ENCODE measurements around the gene ZHX3. TPM values are rescaled to one million over a fixed set of nuclear protein-coding genes. Genes with fewer than 3 reads are reported as not detected.

Gene ZHX3
- total and polyA plus RNA-seq, 2 of the 13 experiments (the other 11 are each of a cell fraction or from before 2014, with no cell fraction given) = 8.4 to 11.7 TPM

DNA sequence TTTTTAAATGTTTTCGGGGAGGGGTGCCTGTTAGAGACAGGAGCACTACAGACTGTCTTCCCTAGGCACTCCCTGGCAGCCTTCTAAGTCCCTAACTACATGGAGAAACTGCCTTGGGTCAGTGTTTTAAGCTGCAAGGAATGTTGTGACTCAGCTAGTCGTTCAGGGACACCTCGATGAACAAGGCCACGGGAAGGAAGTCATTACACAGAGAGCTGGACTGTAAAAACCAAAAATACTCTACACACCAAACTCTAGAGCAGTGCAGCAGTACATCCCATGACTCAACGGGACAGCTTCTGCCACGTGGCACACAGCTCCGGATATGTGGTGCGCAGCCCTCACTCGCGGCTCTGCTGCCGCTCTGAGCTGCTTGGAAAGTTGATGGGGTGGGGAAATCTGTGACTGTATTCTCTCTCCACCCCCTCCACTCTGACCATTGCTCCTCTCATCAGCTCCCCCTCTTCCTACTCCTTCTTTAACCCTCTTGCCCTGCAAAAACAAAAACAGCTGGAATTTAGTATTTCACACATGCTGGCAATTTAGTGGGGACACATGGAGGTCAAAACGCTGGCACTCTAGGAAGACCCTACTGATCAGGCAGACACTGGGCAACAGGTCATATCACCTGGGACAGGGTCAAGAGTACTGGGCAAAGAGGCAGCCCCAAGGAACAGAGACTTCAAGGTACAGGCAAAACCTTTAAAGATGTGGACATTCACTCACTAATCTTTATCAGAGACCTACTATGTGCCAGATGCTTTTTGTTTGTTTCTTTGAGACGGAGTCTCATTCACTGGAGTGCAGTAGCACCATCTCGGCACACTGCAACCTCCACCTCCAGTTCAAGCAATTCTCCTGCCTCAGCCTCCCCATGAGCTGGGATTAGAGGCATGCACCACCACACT lies 12.2 kb upstream of the ZHX3 start (continued):
- TF ChIP-seq, protein P1, sequence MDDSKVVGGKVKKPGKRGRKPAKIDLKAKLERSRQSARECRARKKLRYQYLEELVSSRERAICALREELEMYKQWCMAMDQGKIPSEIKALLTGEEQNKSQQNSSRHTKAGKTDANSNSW (CRISPR knock-in tag; IDR thresholded peaks at IDR 0.05; ENCODE audit: borderline replicate concordance) = peak; percentile 69; the same call in 1 of the 2 replicates
- TF ChIP-seq MED8 (CRISPR knock-in tag; IDR thresholded peaks at IDR 0.05; ENCODE audit: insufficient replicate concordance) = no peak
- TF ChIP-seq KDM2A (CRISPR knock-in tag; IDR thresholded peaks at IDR 0.05; ENCODE audit: borderline replicate concordance, low read depth) = peak; percentile 73; the same call in 1 of the 2 replicates
- TF ChIP-seq ZNF766 (CRISPR knock-in tag; IDR thresholded peaks at IDR 0.05; ENCODE audit: borderline replicate concordance) = peak; percentile 82; the same call in 1 of the 2 replicates
- no peak for TF ChIP-seq TAF15 (IDR thresholded peaks at IDR 0.05; ENCODE audit: low read depth, low read length, poor library complexity, severe bottlenecking)
- TF ChIP-seq TEAD3 (CRISPR knock-in tag; optimal IDR thresholded peaks at IDR 0.05; ENCODE audit: borderline replicate concordance) = peak; percentile 80
- TF ChIP-seq SRY (CRISPR knock-in tag; IDR thresholded peaks at IDR 0.05) = 0 out of 2 replicates have a peak, but pooled peaks have one; percentile 47
- TF ChIP-seq, protein P2, sequence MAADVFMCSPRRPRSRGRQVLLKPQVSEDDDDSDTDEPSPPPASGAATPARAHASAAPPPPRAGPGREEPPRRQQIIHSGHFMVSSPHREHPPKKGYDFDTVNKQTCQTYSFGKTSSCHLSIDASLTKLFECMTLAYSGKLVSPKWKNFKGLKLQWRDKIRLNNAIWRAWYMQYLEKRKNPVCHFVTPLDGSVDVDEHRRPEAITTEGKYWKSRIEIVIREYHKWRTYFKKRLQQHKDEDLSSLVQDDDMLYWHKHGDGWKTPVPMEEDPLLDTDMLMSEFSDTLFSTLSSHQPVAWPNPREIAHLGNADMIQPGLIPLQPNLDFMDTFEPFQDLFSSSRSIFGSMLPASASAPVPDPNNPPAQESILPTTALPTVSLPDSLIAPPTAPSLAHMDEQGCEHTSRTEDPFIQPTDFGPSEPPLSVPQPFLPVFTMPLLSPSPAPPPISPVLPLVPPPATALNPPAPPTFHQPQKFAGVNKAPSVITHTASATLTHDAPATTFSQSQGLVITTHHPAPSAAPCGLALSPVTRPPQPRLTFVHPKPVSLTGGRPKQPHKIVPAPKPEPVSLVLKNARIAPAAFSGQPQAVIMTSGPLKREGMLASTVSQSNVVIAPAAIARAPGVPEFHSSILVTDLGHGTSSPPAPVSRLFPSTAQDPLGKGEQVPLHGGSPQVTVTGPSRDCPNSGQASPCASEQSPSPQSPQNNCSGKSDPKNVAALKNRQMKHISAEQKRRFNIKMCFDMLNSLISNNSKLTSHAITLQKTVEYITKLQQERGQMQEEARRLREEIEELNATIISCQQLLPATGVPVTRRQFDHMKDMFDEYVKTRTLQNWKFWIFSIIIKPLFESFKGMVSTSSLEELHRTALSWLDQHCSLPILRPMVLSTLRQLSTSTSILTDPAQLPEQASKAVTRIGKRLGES (CRISPR knock-in tag; IDR thresholded peaks at IDR 0.05; ENCODE audit: borderline replicate concordance) = no peak
- no peak for TF ChIP-seq NAIF1 (CRISPR knock-in tag; IDR thresholded peaks at IDR 0.05; ENCODE audit: borderline replicate concordance)
- no peak for TF ChIP-seq HNRNPH1 (optimal IDR thresholded peaks at IDR 0.05; ENCODE audit: low read depth, low read length)
- no peak for TF ChIP-seq ZNF225 (CRISPR knock-in tag; IDR thresholded peaks at IDR 0.05)
- TF ChIP-seq ETV6 (CRISPR knock-in tag; conservative IDR thresholded peaks at IDR 0.05) = no peak
- TF ChIP-seq RXRB (CRISPR knock-in tag; IDR thresholded peaks at IDR 0.05; ENCODE audit: borderline replicate concordance) = peak; percentile 59
- TF ChIP-seq, protein P3, sequence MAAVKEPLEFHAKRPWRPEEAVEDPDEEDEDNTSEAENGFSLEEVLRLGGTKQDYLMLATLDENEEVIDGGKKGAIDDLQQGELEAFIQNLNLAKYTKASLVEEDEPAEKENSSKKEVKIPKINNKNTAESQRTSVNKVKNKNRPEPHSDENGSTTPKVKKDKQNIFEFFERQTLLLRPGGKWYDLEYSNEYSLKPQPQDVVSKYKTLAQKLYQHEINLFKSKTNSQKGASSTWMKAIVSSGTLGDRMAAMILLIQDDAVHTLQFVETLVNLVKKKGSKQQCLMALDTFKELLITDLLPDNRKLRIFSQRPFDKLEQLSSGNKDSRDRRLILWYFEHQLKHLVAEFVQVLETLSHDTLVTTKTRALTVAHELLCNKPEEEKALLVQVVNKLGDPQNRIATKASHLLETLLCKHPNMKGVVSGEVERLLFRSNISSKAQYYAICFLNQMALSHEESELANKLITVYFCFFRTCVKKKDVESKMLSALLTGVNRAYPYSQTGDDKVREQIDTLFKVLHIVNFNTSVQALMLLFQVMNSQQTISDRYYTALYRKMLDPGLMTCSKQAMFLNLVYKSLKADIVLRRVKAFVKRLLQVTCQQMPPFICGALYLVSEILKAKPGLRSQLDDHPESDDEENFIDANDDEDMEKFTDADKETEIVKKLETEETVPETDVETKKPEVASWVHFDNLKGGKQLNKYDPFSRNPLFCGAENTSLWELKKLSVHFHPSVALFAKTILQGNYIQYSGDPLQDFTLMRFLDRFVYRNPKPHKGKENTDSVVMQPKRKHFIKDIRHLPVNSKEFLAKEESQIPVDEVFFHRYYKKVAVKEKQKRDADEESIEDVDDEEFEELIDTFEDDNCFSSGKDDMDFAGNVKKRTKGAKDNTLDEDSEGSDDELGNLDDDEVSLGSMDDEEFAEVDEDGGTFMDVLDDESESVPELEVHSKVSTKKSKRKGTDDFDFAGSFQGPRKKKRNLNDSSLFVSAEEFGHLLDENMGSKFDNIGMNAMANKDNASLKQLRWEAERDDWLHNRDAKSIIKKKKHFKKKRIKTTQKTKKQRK (IDR thresholded peaks at IDR 0.05; ENCODE audit: low read length) = no peak
- no peak for TF ChIP-seq ZSCAN20 (CRISPR knock-in tag; IDR thresholded peaks at IDR 0.05; ENCODE audit: borderline replicate concordance)
- no peak for TF ChIP-seq CC2D1A (CRISPR knock-in tag; IDR thresholded peaks at IDR 0.05)
- TF ChIP-seq ERF (CRISPR knock-in tag; IDR thresholded peaks at IDR 0.05) = peak; percentile 78; the same call in 1 of the 2 replicates
- TF ChIP-seq ATM (IDR thresholded peaks at IDR 0.05; ENCODE audit: borderline replicate concordance) = no peak
- TF ChIP-seq, protein P4, sequence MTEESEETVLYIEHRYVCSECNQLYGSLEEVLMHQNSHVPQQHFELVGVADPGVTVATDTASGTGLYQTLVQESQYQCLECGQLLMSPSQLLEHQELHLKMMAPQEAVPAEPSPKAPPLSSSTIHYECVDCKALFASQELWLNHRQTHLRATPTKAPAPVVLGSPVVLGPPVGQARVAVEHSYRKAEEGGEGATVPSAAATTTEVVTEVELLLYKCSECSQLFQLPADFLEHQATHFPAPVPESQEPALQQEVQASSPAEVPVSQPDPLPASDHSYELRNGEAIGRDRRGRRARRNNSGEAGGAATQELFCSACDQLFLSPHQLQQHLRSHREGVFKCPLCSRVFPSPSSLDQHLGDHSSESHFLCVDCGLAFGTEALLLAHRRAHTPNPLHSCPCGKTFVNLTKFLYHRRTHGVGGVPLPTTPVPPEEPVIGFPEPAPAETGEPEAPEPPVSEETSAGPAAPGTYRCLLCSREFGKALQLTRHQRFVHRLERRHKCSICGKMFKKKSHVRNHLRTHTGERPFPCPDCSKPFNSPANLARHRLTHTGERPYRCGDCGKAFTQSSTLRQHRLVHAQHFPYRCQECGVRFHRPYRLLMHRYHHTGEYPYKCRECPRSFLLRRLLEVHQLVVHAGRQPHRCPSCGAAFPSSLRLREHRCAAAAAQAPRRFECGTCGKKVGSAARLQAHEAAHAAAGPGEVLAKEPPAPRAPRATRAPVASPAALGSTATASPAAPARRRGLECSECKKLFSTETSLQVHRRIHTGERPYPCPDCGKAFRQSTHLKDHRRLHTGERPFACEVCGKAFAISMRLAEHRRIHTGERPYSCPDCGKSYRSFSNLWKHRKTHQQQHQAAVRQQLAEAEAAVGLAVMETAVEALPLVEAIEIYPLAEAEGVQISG (CRISPR knock-in tag; IDR thresholded peaks at IDR 0.05) = peak; percentile 67
- peak; percentile 83; the same call in 1 of the 2 replicates for TF ChIP-seq DMAP1 (CRISPR knock-in tag; IDR thresholded peaks at IDR 0.05)
